Heart right ventricle (tissue), 16 donors: Measurements from ENCODE around the gene FBLN2. TPM values are rescaled to one million over a fixed set of nuclear protein-coding genes. Genes with fewer than 3 reads are reported as not detected.
A peak's percentile ranks its signal among the peaks of the same experiment; 100 is the strongest.

ENCODE experiments used
- ATAC-seq, 8 donors: fragments of 200-7000 bp; cut with Tn5 transposase; one replicate each; pipeline ENCODE4 v1.9.1; 2020; ENCODE audit warnings: mild to moderate bottlenecking in 8 of 8, moderate library complexity in 8 of 8, moderate number of reproducible peaks in 1 of 8
- DNase-seq, 2 donors: peaks; one replicate each; pipeline ENCODE4 v3.0.0-alpha.2; 2020
- H3K27ac ChIP-seq, 10 donors: fragments of 200-600 bp; sonication (generic) in 2 of 10; one replicate each; pipeline versions ENCODE4 v1.5.0 to v1.8.0; 2020 to 2022; ENCODE audit warnings: mild to moderate bottlenecking in 3 of 10
- H3K27me3 ChIP-seq, 7 donors: fragments of 200-600 bp; one replicate each; pipeline ENCODE4 v1.8.0; 2021 to 2022; ENCODE audit warnings: mild to moderate bottlenecking in 2 of 7
- H3K36me3 ChIP-seq, 9 donors: fragments of 200-600 bp; sonication (generic) in 1 of 9; one replicate each; pipeline versions ENCODE4 v1.5.0 to v1.8.0; 2020 to 2022; ENCODE audit warnings: mild to moderate bottlenecking in 2 of 9
- H3K4me1 ChIP-seq, 9 donors: fragments of 200-600 bp; sonication (generic) in 1 of 9; one replicate each; pipeline versions ENCODE4 v1.5.0 to v1.8.0; 2020 to 2022; ENCODE audit warnings: mild to moderate bottlenecking in 4 of 9
- H3K4me3 ChIP-seq, 10 donors: fragments of 200-600 bp; sonication (generic) in 2 of 10; one replicate each; pipeline versions ENCODE4 v1.5.0 to v1.8.0; 2020 to 2022; ENCODE audit warnings: mild to moderate bottlenecking in 7 of 10, moderate library complexity in 2 of 10
- H3K9me3 ChIP-seq, 11 donors: fragments of 200-600 bp in 10 of 11; sonication (generic) in 2 of 11; one replicate each; pipeline versions ENCODE4 v1.5.0 to v1.8.0; 2013 to 2022; ENCODE audit warnings: mild to moderate bottlenecking in 2 of 11, control low read depth in 1 of 11, moderate library complexity in 1 of 11
- CTCF ChIP-seq, 9 donors: fragments of 200-600 bp; sonication (generic) in 2 of 9; IDR thresholded peaks; one replicate each; pipeline versions ENCODE4 v1.5.0 to v1.8.0; 2021 to 2022; ENCODE audit warnings: antibody characterized with exemption in 9 of 9, mild to moderate bottlenecking in 5 of 9, moderate library complexity in 1 of 9
- WGBS, 2 donors: extraction: QIAGEN DNeasy Blood & Tissue Kit; methylation state at CpG; one replicate each; pipeline ENCODE4 v1.1.7; 2013; ENCODE audit warnings: inconsistent platforms in 1 of 2; 5-methylcytosine and 5-hydroxymethylcytosine counted together
- intact Hi-C, 10 donors: fragments of 100-400 bp; cut with DNase I; formaldehyde crosslinking; loops; one replicate each; pipeline versions ENCODE4 v1.11.1 to v1.14.2; 2022
- polyA plus RNA-seq, 2 donors: library from polyadenylated mRNA; stranded (reverse); fragments of 200-250 nt; gene quantifications; one replicate each; pipeline ENCODE4 v1.2.3, GENCODE V29; 2013
- total RNA-seq, 10 donors: library from RNA; stranded (reverse); fragmentation: NEBNext Ultra II Directional in 3 of 10; extraction: Animal tissue kit (Norgen Biotek cat#: 25700) in 3 of 10; gene quantifications; one replicate each; pipeline versions ENCODE4 v1.2.1 to v1.2.4, GENCODE V29; 2021 to 2023
- donor health status: Arrhythmogenic right ventricular cardiomyopathy.
- donor health status: ischemic (EF 13 %, LVEDD 7.1; RV severe dilation, severe dysfunction).
- donor health status: healthy with polysubstance abuse.
- donor health status: DM: no; HTN: yes; CAD: no.
- donor health status: DM: no; HTN: no; CAD: no.
- donor health status: ischemic (EF 25% LVEDD 6.9; RV normal size, moderate dysfunction).
- donor health status: ischemic (EF 25% LVEDD 5.7; RV mildly dilated, moderate dysfunction).
- donor health status: healthy.
- donor health status: DM: yes; HTN: yes; CAD: no.
- donor health status: Ischemic cardiomyopathy.
- donor health status: ischemic (EF 35%, LVEDD 5.7; RV mildly dilated, moderate dysfunction).
- donor health status: nonischemic (EF 11% LVEDD 7.7; RV severe dilation, severe dysfunction).
- donor health status: DM: yes; HTN: yes; CAD: no.
- donor health status: PGD.
- donor health status: ischemic (EF 29% LVEDD 5.4; RV normal size, mild dysfunction).
- donor health status: nonischemic (EF 23%, LVEDD 6.1; RV moderate dilation, normal function).

The FBLN2 gene
- total and polyA plus RNA-seq, 12 donors, result 20.7 to 78.9 (median 47.0) TPM

GRCh38 chr3:13545952-13546454 lies 2.9 kb upstream of the FBLN2 start:
- peaks cover 0 to 18% (median 0%) of the 10 kb centered on the region in 11 donors for H3K9me3 ChIP-seq
- TF ChIP-seq CTCF (IDR thresholded peaks at IDR 0.05), result no peak
- ATAC-seq, result no peak
- H3K4me3 ChIP-seq, result no peak overlapping the region
- H3K36me3 ChIP-seq, result no peaks in the 10 kb centered on the region
- no peak for DNase-seq
- intact Hi-C loops, result no loop called here
- H3K27ac ChIP-seq, result peak overlapping the region in 7 of 10 donors; percentile 11 to 90 (median 28)
- peaks cover 8 to 41% (median 32%) of the 10 kb centered on the region in 9 donors for H3K4me1 ChIP-seq
- peaks cover 0 to 35% (median 13%) of the 10 kb centered on the region in 7 donors for H3K27me3 ChIP-seq
- WGBS, 2 donors, result 81 to 84% methylated on average over 9 of the region's 9 CpGs

DNA sequence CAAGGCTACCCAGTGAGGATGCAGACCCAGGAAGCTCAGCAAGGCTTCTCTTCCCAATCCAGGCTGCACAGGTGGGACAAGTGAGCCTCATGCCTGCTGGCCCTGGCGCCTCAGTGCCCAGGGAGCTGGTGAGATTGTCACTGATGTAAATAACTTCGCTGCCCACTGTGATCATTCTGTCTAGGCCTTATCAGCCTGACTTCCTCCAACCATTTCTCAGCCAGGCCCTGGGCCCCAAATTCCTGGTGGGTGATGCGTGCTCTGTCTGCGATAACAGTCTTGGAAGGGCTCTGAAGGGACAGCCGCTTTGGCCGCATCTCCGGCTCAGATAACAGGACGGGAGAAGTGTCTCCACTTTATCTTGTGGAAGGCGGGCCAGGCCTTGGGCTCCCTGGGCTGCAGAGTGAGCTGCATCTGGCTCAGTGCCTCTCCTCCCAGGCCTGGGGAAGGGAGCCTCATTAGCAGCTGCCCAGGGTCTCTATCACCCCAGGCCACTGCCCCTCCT lies 2.2 kb upstream of the FBLN2 start:
- H3K9me3 ChIP-seq, result peaks cover 0 to 14% (median 0%) of the 10 kb centered on the region in 11 donors
- peaks cover 0 to 35% (median 13%) of the 10 kb centered on the region in 7 donors for H3K27me3 ChIP-seq
- no peak for TF ChIP-seq CTCF (IDR thresholded peaks at IDR 0.05)
- no peaks in the 10 kb centered on the region for H3K36me3 ChIP-seq
- H3K4me1 ChIP-seq, result peaks cover 8 to 45% (median 31%) of the 10 kb centered on the region in 9 donors
- DNase-seq, result peak in 1 of 2 donors; percentile 57
- peak in 3 of 8 donors; percentile 4 to 17 (median 11) for ATAC-seq
- H3K4me3 ChIP-seq, result no peak overlapping the region
- intact Hi-C loops, result no loop called here
- H3K27ac ChIP-seq, result peak overlapping the region in 6 of 10 donors; percentile 27 to 90 (median 68)
- 50% methylated on average over 9 of the region's 9 CpGs for WGBS, 2 donors

GRCh38 chr3:13547591-13548371 lies 1.1 kb upstream of the FBLN2 start:
- H3K9me3 ChIP-seq, result peaks cover 0 to 3% (median 0%) of the 10 kb centered on the region in 11 donors
- no peaks in the 10 kb centered on the region for H3K36me3 ChIP-seq
- 78 to 84% methylated on average over 10 of the region's 10 CpGs for WGBS, 2 donors
- peaks cover 0 to 35% (median 17%) of the 10 kb centered on the region in 7 donors for H3K27me3 ChIP-seq
- H3K4me3 ChIP-seq, result peak overlapping the region in 1 of 10 donors; percentile 55
- peaks cover 9 to 55% (median 31%) of the 10 kb centered on the region in 9 donors for H3K4me1 ChIP-seq
- DNase-seq (no peak), ATAC-seq (no peak)
- no peak for TF ChIP-seq CTCF (IDR thresholded peaks at IDR 0.05)
- intact Hi-C loops, result no loop called here
- H3K27ac ChIP-seq, result peak overlapping the region in 7 of 10 donors; percentile 7 to 90 (median 72)

DNA sequence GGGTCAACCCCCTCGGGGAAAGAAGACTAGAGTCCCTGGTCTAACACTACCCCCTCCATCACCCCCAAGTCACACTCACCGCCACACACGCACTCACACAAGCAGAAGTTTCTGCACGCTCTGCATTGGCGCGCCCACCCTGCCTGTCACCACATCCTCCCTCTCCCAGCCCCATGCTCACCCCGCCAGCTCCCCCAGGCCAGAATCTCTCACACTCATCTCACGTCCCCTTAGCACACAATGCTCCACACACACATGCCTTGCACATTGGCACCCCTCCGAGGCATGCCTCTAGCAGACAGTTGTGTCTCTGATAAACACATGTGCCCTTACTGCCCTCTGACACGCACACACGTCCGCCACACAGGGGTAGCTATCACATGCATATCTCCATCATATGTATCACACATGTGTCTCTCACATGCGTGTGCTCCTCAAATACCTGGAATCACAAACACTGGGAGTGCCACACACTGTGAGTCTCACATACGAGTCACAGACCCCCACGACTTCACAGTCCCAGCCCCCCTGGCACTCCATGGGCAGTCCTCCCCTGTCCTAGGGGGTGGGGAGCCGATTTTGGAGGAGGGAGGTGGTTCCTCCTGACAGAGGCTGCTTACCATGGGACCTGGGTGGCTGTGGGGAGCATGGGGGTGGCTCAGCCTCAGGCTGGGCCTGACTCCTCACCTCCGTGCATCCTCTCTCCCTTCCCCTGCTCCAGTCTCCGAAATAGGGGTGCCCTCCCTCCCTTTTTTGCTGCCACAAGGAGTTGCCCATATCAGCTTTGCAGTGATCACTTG lies 898 bp downstream of the FBLN2 start:
- intact Hi-C loops, result no loop called here
- DNase-seq, result no peak
- ATAC-seq, result peak in 2 of 8 donors; percentile 1 to 6
- peaks cover 0 to 35% (median 17%) of the 10 kb centered on the region in 7 donors for H3K27me3 ChIP-seq
- H3K9me3 ChIP-seq, result no peaks in the 10 kb centered on the region
- H3K27ac ChIP-seq, result peak overlapping the region in 9 of 10 donors; percentile 56 to 90 (median 73)
- H3K4me3 ChIP-seq, result peak overlapping the region in 9 of 10 donors; percentile 34 to 55 (median 52)
- WGBS, 2 donors, result 62 to 67% methylated on average over 17 to 18 of the region's 18 CpGs
- TF ChIP-seq CTCF (IDR thresholded peaks at IDR 0.05), result no peak
- H3K4me1 ChIP-seq, result peaks cover 14 to 75% (median 31%) of the 10 kb centered on the region in 9 donors
- H3K36me3 ChIP-seq, result no peaks in the 10 kb centered on the region
